ENCODE data around the gene LAMTOR4. TPM values are rescaled to one million over a fixed set of nuclear protein-coding genes. Genes with fewer than 3 reads are reported as not detected.
"Not testable (repeated sequence)": the region's sequence is repeated elsewhere in the genome, so short reads cannot be mapped to it uniquely, and the experiment has no call there.

The LAMTOR4 gene
- total and polyA plus RNA-seq, 2 of the 13 experiments (the other 11 are each of a cell fraction or from before 2014, with no cell fraction given), result 115 to 118 TPM

DNA sequence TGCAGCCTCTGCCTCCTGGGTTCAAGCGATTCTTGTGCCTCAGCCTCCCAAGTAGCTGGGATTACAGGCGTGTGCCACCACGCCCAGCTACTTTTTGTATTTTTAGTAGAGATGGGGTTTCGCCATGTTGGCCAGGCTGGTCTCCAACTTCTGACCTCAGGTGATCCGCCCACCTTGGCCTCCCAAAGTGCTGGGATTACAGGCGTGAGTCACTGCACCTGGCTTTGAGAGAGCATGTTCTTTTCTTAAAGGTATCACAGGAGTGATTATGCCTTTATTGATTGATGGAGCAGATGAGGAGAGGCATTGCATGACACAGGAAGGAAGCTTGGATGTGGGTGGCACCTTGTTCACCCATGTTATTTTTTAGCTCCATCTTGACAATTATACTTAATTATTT, 34.4 kb downstream of the LAMTOR4 start:
- H4K20me1 ChIP-seq (ENCODE audit: insufficient read depth, low read length); BruUV-seq (replicated peaks); H3K9ac ChIP-seq (ENCODE audit: insufficient read depth, low read depth, low read length); POLR2A ChIA-PET; DNase-seq (ENCODE audit: low spot score); FAIRE-seq; H3K9me3 ChIP-seq (ENCODE audit: low read length); H3K4me2 ChIP-seq (ENCODE audit: low read depth, low read length); H3K36me3 ChIP-seq (replicated peaks in 1 of 2; ENCODE audit: control insufficient read depth in 1 of 2, insufficient read depth in 2 of 2, low read length in 2 of 2); H3K79me2 ChIP-seq (ENCODE audit: insufficient read depth, low read length); ATAC-seq; H2AFZ ChIP-seq (ENCODE audit: low read length); H3K27me3 ChIP-seq (ENCODE audit: control insufficient read depth in 1 of 2, insufficient read depth in 2 of 2, low read length in 2 of 2); H3K4me1 ChIP-seq (ENCODE audit: insufficient read depth, low read length); CTCF ChIA-PET (ENCODE audit: low intra/inter-chr PET ratio, low total read pairs); H3K4me3 ChIP-seq (replicated peaks in 1 of 3; ENCODE audit: insufficient read depth in 1 of 3, low read depth in 2 of 3, low read length in 3 of 3); in situ Hi-C loops (cut with HindIII; ENCODE audit: extremely low pct_ligation_motif_present, low pct_unique_long_range_greater_than_20kb); H3K27ac ChIP-seq (ENCODE audit: extremely low read length, insufficient read depth, low read length); intact Hi-C loops (cut with micrococcal nuclease; ENCODE audit: unreplicated experiment): not testable (repeated sequence)
- WGBS (ENCODE audit: low lambda C conversion rate), result 33% methylated on average over 5 of the region's 6 CpGs

DNA sequence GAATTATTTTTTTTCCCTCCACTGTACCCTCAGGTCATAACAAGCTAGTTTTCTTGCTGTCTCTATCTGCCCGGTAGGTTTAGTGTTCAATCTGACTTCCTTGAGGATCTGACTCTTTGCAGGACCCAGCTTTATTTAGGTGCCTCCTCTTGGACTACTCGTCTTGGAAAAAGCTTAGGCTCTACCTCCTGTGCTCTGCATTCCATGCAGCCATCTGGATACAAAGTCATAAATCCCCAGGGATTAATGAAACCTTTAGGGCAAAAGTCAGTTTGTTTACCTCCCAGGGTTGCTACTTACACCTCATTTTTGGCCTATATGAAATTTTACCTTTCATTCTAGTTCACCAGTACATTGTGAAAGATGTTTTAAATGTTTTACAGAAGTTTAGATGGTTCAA, 37.0 kb downstream of the LAMTOR4 start:
- Histone ChIP-seq H3K4me3 (replicated peaks in 1 of 3; ENCODE audit: insufficient read depth in 1 of 3, low read depth in 2 of 3, low read length in 3 of 3) (no peak overlapping the region), H3K27me3 (ENCODE audit: control insufficient read depth in 1 of 2, insufficient read depth in 2 of 2, low read length in 2 of 2) (peaks cover 1 to 4% of the 10 kb centered on the region in 2 experiments; a peak in 2 of 5 replicates), H2AFZ (ENCODE audit: low read length) (no peak overlapping the region), H3K36me3 (replicated peaks in 1 of 2; ENCODE audit: control insufficient read depth in 1 of 2, insufficient read depth in 2 of 2, low read length in 2 of 2) (no peaks in the 10 kb centered on the region), H3K27ac (ENCODE audit: extremely low read length, insufficient read depth, low read length) (no peak overlapping the region), H4K20me1 (ENCODE audit: insufficient read depth, low read length) (no peaks in the 10 kb centered on the region), H3K79me2 (ENCODE audit: insufficient read depth, low read length) (no peaks in the 10 kb centered on the region), H3K4me2 (ENCODE audit: low read depth, low read length) (no peak overlapping the region), H3K9me3 (ENCODE audit: low read length) (no peaks in the 10 kb centered on the region), H3K9ac (ENCODE audit: insufficient read depth, low read depth, low read length) (no peak overlapping the region), H3K4me1 (ENCODE audit: insufficient read depth, low read length) (peaks cover 8% of the 10 kb centered on the region; the same call in 1 of the 2 replicates)
- ATAC-seq (no peak), DNase-seq (ENCODE audit: low spot score) (no peak), FAIRE-seq (no peak)
- in situ Hi-C loops (cut with HindIII; ENCODE audit: extremely low pct_ligation_motif_present, low pct_unique_long_range_greater_than_20kb), result no loop called here
- WGBS (ENCODE audit: low lambda C conversion rate), result 38% methylated on average over 2 of the region's 2 CpGs
- BruUV-seq (replicated peaks), result no TSS peak
- CTCF ChIA-PET (ENCODE audit: low intra/inter-chr PET ratio, low total read pairs), result no interaction called here
- POLR2A ChIA-PET, result no interaction called here
- intact Hi-C loops (cut with micrococcal nuclease; ENCODE audit: unreplicated experiment), result no loop called here
- TF ChIP-seq ZNF788 (CRISPR knock-in tag; IDR thresholded peaks at IDR 0.05; ENCODE audit: borderline replicate concordance) (no peak), PLRG1 (conservative IDR thresholded peaks at IDR 0.05) (no peak), REXO4 (CRISPR knock-in tag; IDR thresholded peaks at IDR 0.05; ENCODE audit: borderline replicate concordance) (no peak), PHF8 (CRISPR knock-in tag; IDR thresholded peaks at IDR 0.05) (no peak)
- TF ChIP-seq, protein P1, sequence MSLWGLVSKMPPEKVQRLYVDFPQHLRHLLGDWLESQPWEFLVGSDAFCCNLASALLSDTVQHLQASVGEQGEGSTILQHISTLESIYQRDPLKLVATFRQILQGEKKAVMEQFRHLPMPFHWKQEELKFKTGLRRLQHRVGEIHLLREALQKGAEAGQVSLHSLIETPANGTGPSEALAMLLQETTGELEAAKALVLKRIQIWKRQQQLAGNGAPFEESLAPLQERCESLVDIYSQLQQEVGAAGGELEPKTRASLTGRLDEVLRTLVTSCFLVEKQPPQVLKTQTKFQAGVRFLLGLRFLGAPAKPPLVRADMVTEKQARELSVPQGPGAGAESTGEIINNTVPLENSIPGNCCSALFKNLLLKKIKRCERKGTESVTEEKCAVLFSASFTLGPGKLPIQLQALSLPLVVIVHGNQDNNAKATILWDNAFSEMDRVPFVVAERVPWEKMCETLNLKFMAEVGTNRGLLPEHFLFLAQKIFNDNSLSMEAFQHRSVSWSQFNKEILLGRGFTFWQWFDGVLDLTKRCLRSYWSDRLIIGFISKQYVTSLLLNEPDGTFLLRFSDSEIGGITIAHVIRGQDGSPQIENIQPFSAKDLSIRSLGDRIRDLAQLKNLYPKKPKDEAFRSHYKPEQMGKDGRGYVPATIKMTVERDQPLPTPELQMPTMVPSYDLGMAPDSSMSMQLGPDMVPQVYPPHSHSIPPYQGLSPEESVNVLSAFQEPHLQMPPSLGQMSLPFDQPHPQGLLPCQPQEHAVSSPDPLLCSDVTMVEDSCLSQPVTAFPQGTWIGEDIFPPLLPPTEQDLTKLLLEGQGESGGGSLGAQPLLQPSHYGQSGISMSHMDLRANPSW (CRISPR knock-in tag; IDR thresholded peaks at IDR 0.05; ENCODE audit: borderline replicate concordance), result no peak
- TF ChIP-seq, protein P2, sequence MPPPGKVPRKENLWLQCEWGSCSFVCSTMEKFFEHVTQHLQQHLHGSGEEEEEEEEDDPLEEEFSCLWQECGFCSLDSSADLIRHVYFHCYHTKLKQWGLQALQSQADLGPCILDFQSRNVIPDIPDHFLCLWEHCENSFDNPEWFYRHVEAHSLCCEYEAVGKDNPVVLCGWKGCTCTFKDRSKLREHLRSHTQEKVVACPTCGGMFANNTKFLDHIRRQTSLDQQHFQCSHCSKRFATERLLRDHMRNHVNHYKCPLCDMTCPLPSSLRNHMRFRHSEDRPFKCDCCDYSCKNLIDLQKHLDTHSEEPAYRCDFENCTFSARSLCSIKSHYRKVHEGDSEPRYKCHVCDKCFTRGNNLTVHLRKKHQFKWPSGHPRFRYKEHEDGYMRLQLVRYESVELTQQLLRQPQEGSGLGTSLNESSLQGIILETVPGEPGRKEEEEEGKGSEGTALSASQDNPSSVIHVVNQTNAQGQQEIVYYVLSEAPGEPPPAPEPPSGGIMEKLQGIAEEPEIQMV (CRISPR knock-in tag; IDR thresholded peaks at IDR 0.05; ENCODE audit: low read depth), result no peak
- TF ChIP-seq, protein P3, sequence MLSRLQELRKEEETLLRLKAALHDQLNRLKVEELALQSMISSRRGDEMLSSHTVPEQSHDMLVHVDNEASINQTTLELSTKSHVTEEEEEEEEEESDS (CRISPR knock-in tag; IDR thresholded peaks at IDR 0.05; ENCODE audit: borderline replicate concordance), result no peak
- TF ChIP-seq, protein P4, sequence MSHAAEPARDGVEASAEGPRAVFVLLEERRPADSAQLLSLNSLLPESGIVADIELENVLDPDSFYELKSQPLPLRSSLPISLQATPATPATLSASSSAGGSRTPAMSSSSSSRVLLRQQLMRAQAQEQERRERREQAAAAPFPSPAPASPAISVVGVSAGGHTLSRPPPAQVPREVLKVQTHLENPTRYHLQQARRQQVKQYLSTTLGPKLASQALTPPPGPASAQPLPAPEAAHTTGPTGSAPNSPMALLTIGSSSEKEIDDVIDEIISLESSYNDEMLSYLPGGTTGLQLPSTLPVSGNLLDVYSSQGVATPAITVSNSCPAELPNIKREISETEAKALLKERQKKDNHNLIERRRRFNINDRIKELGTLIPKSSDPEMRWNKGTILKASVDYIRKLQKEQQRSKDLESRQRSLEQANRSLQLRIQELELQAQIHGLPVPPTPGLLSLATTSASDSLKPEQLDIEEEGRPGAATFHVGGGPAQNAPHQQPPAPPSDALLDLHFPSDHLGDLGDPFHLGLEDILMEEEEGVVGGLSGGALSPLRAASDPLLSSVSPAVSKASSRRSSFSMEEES (CRISPR knock-in tag; IDR thresholded peaks at IDR 0.05), result no peak
- TF ChIP-seq, protein P5, sequence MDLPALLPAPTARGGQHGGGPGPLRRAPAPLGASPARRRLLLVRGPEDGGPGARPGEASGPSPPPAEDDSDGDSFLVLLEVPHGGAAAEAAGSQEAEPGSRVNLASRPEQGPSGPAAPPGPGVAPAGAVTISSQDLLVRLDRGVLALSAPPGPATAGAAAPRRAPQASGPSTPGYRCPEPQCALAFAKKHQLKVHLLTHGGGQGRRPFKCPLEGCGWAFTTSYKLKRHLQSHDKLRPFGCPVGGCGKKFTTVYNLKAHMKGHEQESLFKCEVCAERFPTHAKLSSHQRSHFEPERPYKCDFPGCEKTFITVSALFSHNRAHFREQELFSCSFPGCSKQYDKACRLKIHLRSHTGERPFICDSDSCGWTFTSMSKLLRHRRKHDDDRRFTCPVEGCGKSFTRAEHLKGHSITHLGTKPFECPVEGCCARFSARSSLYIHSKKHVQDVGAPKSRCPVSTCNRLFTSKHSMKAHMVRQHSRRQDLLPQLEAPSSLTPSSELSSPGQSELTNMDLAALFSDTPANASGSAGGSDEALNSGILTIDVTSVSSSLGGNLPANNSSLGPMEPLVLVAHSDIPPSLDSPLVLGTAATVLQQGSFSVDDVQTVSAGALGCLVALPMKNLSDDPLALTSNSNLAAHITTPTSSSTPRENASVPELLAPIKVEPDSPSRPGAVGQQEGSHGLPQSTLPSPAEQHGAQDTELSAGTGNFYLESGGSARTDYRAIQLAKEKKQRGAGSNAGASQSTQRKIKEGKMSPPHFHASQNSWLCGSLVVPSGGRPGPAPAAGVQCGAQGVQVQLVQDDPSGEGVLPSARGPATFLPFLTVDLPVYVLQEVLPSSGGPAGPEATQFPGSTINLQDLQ (CRISPR knock-in tag; IDR thresholded peaks at IDR 0.05), result no peak
